Measurements from ENCODE around the gene CGB2. TPM values are rescaled to one million over a fixed set of nuclear protein-coding genes. Genes with fewer than 3 reads are reported as not detected.

Gene CGB2
- total RNA-seq, 2 experiments from 2014 or later = not detected

- Histone ChIP-seq H3K36me3 (ENCODE audit: insufficient read depth, low read length) (no peaks in the 10 kb centered on the region), H3K9me3 (ENCODE audit: low read length) (no peaks in the 10 kb centered on the region), H3K4me2 (ENCODE audit: low read length) (no peak overlapping the region), H2AFZ (ENCODE audit: low read length) (no peak overlapping the region), H3K27ac (ENCODE audit: low read depth, low read length, poor library complexity, severe bottlenecking) (no peak overlapping the region), H3K4me1 (ENCODE audit: insufficient read depth, low read length, poor library complexity, severe bottlenecking) (no peaks in the 10 kb centered on the region), H3K9me2 (ENCODE audit: insufficient read depth, low read length) (no peaks in the 10 kb centered on the region), H4K20me1 (ENCODE audit: insufficient read depth, low read length) (no peaks in the 10 kb centered on the region; the same call in 1 of the 2 replicates), H3K79me2 (ENCODE audit: insufficient read depth, low read depth, low read length) (no peaks in the 10 kb centered on the region), H3K4me3 (ENCODE audit: low read depth, low read length, poor library complexity, severe bottlenecking) (no peak overlapping the region)
- no peak for TF ChIP-seq EZH2phosphoT487 (IDR thresholded peaks at IDR 0.05; ENCODE audit: borderline replicate concordance, low read depth, low read length)
- TF ChIP-seq, protein P1, sequence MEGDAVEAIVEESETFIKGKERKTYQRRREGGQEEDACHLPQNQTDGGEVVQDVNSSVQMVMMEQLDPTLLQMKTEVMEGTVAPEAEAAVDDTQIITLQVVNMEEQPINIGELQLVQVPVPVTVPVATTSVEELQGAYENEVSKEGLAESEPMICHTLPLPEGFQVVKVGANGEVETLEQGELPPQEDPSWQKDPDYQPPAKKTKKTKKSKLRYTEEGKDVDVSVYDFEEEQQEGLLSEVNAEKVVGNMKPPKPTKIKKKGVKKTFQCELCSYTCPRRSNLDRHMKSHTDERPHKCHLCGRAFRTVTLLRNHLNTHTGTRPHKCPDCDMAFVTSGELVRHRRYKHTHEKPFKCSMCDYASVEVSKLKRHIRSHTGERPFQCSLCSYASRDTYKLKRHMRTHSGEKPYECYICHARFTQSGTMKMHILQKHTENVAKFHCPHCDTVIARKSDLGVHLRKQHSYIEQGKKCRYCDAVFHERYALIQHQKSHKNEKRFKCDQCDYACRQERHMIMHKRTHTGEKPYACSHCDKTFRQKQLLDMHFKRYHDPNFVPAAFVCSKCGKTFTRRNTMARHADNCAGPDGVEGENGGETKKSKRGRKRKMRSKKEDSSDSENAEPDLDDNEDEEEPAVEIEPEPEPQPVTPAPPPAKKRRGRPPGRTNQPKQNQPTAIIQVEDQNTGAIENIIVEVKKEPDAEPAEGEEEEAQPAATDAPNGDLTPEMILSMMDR (conservative IDR thresholded peaks at IDR 0.05; ENCODE audit: low read length) = no peak
- CTCF ChIA-PET (ENCODE audit: unreplicated experiment) = no interaction called here
- intact Hi-C loops (cut with micrococcal nuclease; ENCODE audit: unreplicated experiment) = no loop called here
- DNase-seq (ENCODE audit: low spot score) = no peak
- POLR2A ChIA-PET = no interaction called here
- BruUV-seq (replicated peaks) = no TSS peak
Measured at GRCh38 chr19:49069026-49069425, 37.3 kb downstream of the CGB2 start.

GRCh38 chr19:49070416-49070815, 38.7 kb downstream of the CGB2 start:
- no peaks in the 10 kb centered on the region for H3K9me2 ChIP-seq (ENCODE audit: insufficient read depth, low read length)
- H3K79me2 ChIP-seq (ENCODE audit: insufficient read depth, low read depth, low read length) = no peaks in the 10 kb centered on the region
- H3K4me3 ChIP-seq (ENCODE audit: low read depth, low read length, poor library complexity, severe bottlenecking) = no peak overlapping the region
- H3K4me1 ChIP-seq (ENCODE audit: insufficient read depth, low read length, poor library complexity, severe bottlenecking) = no peaks in the 10 kb centered on the region
- H3K9me3 ChIP-seq (ENCODE audit: low read length) = no peaks in the 10 kb centered on the region
- intact Hi-C loops (cut with micrococcal nuclease; ENCODE audit: unreplicated experiment) = no loop called here
- H2AFZ ChIP-seq (ENCODE audit: low read length) = no peak overlapping the region
- no peaks in the 10 kb centered on the region for H3K36me3 ChIP-seq (ENCODE audit: insufficient read depth, low read length)
- TF ChIP-seq, protein P1 (conservative IDR thresholded peaks at IDR 0.05; ENCODE audit: low read length) = no peak
- TF ChIP-seq EZH2phosphoT487 (IDR thresholded peaks at IDR 0.05; ENCODE audit: borderline replicate concordance, low read depth, low read length) = no peak
- CTCF ChIA-PET (ENCODE audit: unreplicated experiment) = no interaction called here
- DNase-seq (ENCODE audit: low spot score) = no peak
- no peaks in the 10 kb centered on the region; the same call in 1 of the 2 replicates for H4K20me1 ChIP-seq (ENCODE audit: insufficient read depth, low read length)
- no TSS peak for BruUV-seq (replicated peaks)
- no peak overlapping the region for H3K27ac ChIP-seq (ENCODE audit: low read depth, low read length, poor library complexity, severe bottlenecking)
- H3K4me2 ChIP-seq (ENCODE audit: low read length) = no peak overlapping the region
- POLR2A ChIA-PET = no interaction called here

DNA sequence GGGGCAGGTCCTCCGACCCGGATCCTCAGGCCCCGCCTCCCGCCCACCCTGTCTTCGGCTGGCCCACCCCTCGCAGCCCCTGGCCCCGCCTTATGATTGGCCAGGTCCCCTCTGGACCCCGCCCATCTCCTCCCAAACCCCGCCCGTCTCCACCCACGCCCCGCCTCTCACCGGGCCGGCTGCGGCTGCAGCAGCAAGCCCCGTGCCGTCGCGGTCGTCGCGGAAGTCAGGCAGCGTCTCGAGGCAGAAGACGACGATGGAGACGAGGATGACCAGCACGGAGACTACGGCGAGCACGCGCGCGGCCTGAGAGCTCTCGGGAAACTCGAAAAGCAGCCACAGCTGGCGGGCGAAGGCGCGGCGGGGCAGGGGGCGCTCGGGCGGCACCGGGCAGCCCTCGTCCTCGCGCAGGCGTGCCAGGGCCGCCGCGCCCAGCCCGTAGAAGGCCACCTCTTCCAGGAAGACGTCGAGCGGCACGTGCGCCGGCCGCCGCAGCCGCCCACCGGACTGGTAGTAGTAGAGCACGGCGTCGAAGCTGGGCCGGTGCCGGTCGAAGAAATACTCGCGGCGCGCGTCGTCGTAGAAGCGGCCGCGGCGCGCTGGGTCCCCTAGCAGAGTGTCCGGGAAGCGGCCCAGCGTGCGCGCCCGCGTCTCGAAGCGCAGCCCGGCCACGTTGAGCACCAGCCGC, 40.3 kb downstream of the CGB2 start:
- intact Hi-C loops (cut with micrococcal nuclease; ENCODE audit: unreplicated experiment) = no loop called here
- no TSS peak for BruUV-seq (replicated peaks)
- DNase-seq (ENCODE audit: low spot score) = no peak
- no peak overlapping the region for H2AFZ ChIP-seq (ENCODE audit: low read length)
- no peaks in the 10 kb centered on the region for H3K9me3 ChIP-seq (ENCODE audit: low read length)
- H3K79me2 ChIP-seq (ENCODE audit: insufficient read depth, low read depth, low read length) = no peaks in the 10 kb centered on the region
- CTCF ChIA-PET (ENCODE audit: unreplicated experiment) = no interaction called here
- no peaks in the 10 kb centered on the region for H3K36me3 ChIP-seq (ENCODE audit: insufficient read depth, low read length)
- H3K9me2 ChIP-seq (ENCODE audit: insufficient read depth, low read length) = no peaks in the 10 kb centered on the region
- H3K4me2 ChIP-seq (ENCODE audit: low read length) = no peak overlapping the region
- no peaks in the 10 kb centered on the region for H3K4me1 ChIP-seq (ENCODE audit: insufficient read depth, low read length, poor library complexity, severe bottlenecking)
- POLR2A ChIA-PET = no interaction called here
- no peak overlapping the region for H3K27ac ChIP-seq (ENCODE audit: low read depth, low read length, poor library complexity, severe bottlenecking)
- TF ChIP-seq, protein P1 (conservative IDR thresholded peaks at IDR 0.05; ENCODE audit: low read length) = no peak
- TF ChIP-seq EZH2phosphoT487 (IDR thresholded peaks at IDR 0.05; ENCODE audit: borderline replicate concordance, low read depth, low read length) = no peak
- H4K20me1 ChIP-seq (ENCODE audit: insufficient read depth, low read length) = no peaks in the 10 kb centered on the region; the same call in 1 of the 2 replicates
- H3K4me3 ChIP-seq (ENCODE audit: low read depth, low read length, poor library complexity, severe bottlenecking) = no peak overlapping the region

Data from OCI-LY7 (cell line).